SH-SY5Y (cell line): Measurements from ENCODE around the gene PLA2G4B.

Source experiments
- GATA2 ChIP-seq: IDR thresholded peaks from 2 replicates; pipeline ENCODE4 v1.6.1; 2011; ENCODE audit warnings: mild to moderate bottlenecking, low read depth, low read length
- GATA3 ChIP-seq: IDR thresholded peaks from 2 replicates; pipeline ENCODE4 v1.6.1; 2011; ENCODE audit warnings: low read depth, mild to moderate bottlenecking, low read length, moderate library complexity

- no peak for TF ChIP-seq GATA2
- TF ChIP-seq GATA3: no peak
These were observed 12.0 kb downstream of the PLA2G4B start for GRCh38 chr15:41850482-41851166.
